Activated CD8-positive, alpha-beta memory T cell treated with anti-CD3 and anti-CD28 coated beads for 36 hours (primary cell): ENCODE measurements around the gene APOL1. TPM values are rescaled to one million over a fixed set of nuclear protein-coding genes. Genes with fewer than 3 reads are reported as not detected.
"Not testable (repeated sequence)": the region's sequence is repeated elsewhere in the genome, so short reads cannot be mapped to it uniquely, and the experiment has no call there.

Source experiments
- CTCF ChIA-PET: fragments of 350-600 bp; sonication (Branson Sonifier 250); formaldehyde crosslinking; loops from one replicate; lab custom pipeline; 2021; ENCODE audit warnings: antibody characterized with exemption; lab: Charles Lee
- POLR2A ChIA-PET: fragments of 350-600 bp; sonication (Branson Sonifier 250); formaldehyde crosslinking; loops from one replicate; lab custom pipeline; 2021; ENCODE audit warnings: antibody characterized with exemption; lab: Charles Lee
- total RNA-seq, 2 experiments: library from RNA; stranded (reverse); gene quantifications; one replicate each; pipeline ENCODE4 v1.2.3, GENCODE V29; 2021

Gene APOL1
- total RNA-seq, 2 experiments from 2014 or later: 33.0 to 35.6 TPM

- ChIA-PET POLR2A (no interaction called here), CTCF (no interaction called here)
Observed at GRCh38 chr22:36256478-36256877, 3.5 kb downstream of the APOL1 start.

GRCh38 chr22:36257308-36257707 is 4.4 kb downstream of the APOL1 start:
- CTCF ChIA-PET: interaction anchor here (0.5 kb wide), 1 partner anchor 223 kb away, joined by 3 read pairs; no protein-coding TSS in a partner anchor
- POLR2A ChIA-PET: no interaction called here

GRCh38 chr22:36257948-36258670 is 5.2 kb downstream of the APOL1 start:
- CTCF ChIA-PET: interaction anchor here (1.2 kb wide), 1 partner anchor 171 kb away, joined by 3 read pairs; no protein-coding TSS in a partner anchor
- POLR2A ChIA-PET: no interaction called here

GRCh38 chr22:36258701-36259614 is 6.0 kb downstream of the APOL1 start:
- ChIA-PET POLR2A (no interaction called here), CTCF (interaction anchor here (1.0 to 1.2 kb wide), 2 partner anchors 27 to 171 kb away, joined by 3 to 4 read pairs; no protein-coding TSS in a partner anchor)

GRCh38 chr22:36259615-36260300 is 6.8 kb downstream of the APOL1 start:
- ChIA-PET CTCF (interaction anchor here (1.0 kb wide), 1 partner anchor 27 kb away, joined by 4 read pairs; no protein-coding TSS in a partner anchor), POLR2A (no interaction called here)

GRCh38 chr22:36261675-36262074 is 8.7 kb downstream of the APOL1 start:
- POLR2A ChIA-PET: not testable (repeated sequence)
- CTCF ChIA-PET: interaction anchor here (1.8 kb wide), 1 partner anchor 22 kb away, joined by 5 read pairs; the partner anchor contains the start of gene APOL2

GRCh38 chr22:36262307-36262706 is 9.4 kb downstream of the APOL1 start:
- CTCF ChIA-PET, POLR2A ChIA-PET: not testable (repeated sequence)

- POLR2A ChIA-PET, CTCF ChIA-PET: not testable (repeated sequence)
Observed at GRCh38 chr22:36263216-36263673, 10.3 kb downstream of the APOL1 start.

GRCh38 chr22:36263886-36264664 is 11.1 kb downstream of the APOL1 start:
- POLR2A ChIA-PET: not testable (repeated sequence)
- CTCF ChIA-PET: interaction anchor here (1.5 to 1.7 kb wide), 2 partner anchors 14 to 24 kb away, joined by 6 to 8 read pairs; partner anchors contain the start of gene APOL2

- ChIA-PET POLR2A (interaction anchor here (0.6 kb wide), 1 partner anchor 227 kb away, joined by 3 read pairs; no protein-coding TSS in a partner anchor), CTCF (interaction anchor here (1.3 kb wide), 1 partner anchor 19 kb away, joined by 4 read pairs; no protein-coding TSS in a partner anchor)
Observed at GRCh38 chr22:36267058-36267457, 14.1 kb downstream of the APOL1 start.

- POLR2A ChIA-PET: interaction anchor here (0.6 kb wide), 1 partner anchor 240 kb away, joined by 4 read pairs; no protein-coding TSS in a partner anchor
Observed at GRCh38 chr22:36267896-36268485, 15.1 kb downstream of the APOL1 start.

GRCh38 chr22:36271231-36271630 is 18.3 kb downstream of the APOL1 start:
- CTCF ChIA-PET: not testable (repeated sequence)
- POLR2A ChIA-PET: interaction anchor here (0.6 kb wide), 1 partner anchor 795 kb away, joined by 4 read pairs; no protein-coding TSS in a partner anchor

More at GRCh38 chr22:36267896-36268485, 15.1 kb downstream of the APOL1 start:
- CTCF ChIA-PET: interaction anchor here (1.3 kb wide), 1 partner anchor 18 kb away, joined by 4 read pairs; no protein-coding TSS in a partner anchor

GRCh38 chr22:36271951-36272350 is 19.0 kb downstream of the APOL1 start:
- POLR2A ChIA-PET, CTCF ChIA-PET: not testable (repeated sequence)

- ChIA-PET CTCF (interaction anchor here (1.0 to 1.3 kb wide), 3 partner anchors 15 to 80 kb away, joined by 3 read pairs; partner anchors contain the start of gene APOL2), POLR2A (no interaction called here)
Observed at GRCh38 chr22:36274531-36274930, 21.6 kb downstream of the APOL1 start.

GRCh38 chr22:36277482-36278291 is 24.8 kb downstream of the APOL1 start:
- ChIA-PET CTCF (interaction anchor here (0.6 to 1.8 kb wide), 15 partner anchors 8 to 272 kb away, joined by 3 to 8 read pairs (median 3); partner anchors contain the start of gene APOL4), POLR2A (interaction anchor here (0.6 to 1.2 kb wide), 3 partner anchors 27 to 42 kb away, joined by 3 to 7 read pairs (median 3); no protein-coding TSS in a partner anchor)

GRCh38 chr22:36279219-36279666 is 26.3 kb downstream of the APOL1 start:
- ChIA-PET CTCF (interaction anchor here (1.4 kb wide), 1 partner anchor 82 kb away, joined by 3 read pairs; no protein-coding TSS in a partner anchor), POLR2A (no interaction called here)
